ENCODE results near the gene DPF3. TPM values are rescaled to one million over a fixed set of nuclear protein-coding genes. Genes with fewer than 3 reads are reported as not detected.

The DPF3 gene
- total and polyA plus RNA-seq, 9 of the 15 experiments (the other 6 are each of a cell fraction or from before 2014, with no cell fraction given) = 0.21 to 4.9 (median 1.2) TPM

- no peak for FAIRE-seq
- Histone ChIP-seq H3K4me2 (ENCODE audit: insufficient read depth, low read length) (no peak overlapping the region), H3K9me3 (replicated peaks; ENCODE audit: control insufficient read depth, insufficient read depth, low read depth, low read length) (no peaks in the 10 kb centered on the region), H3K9me1 (ENCODE audit: control insufficient read depth, insufficient read depth, low read length) (no peaks in the 10 kb centered on the region), H2AFZ (ENCODE audit: low read depth, low read length) (no peak overlapping the region), H3K27ac (ENCODE audit: extremely low read depth, low read depth, low read length) (no peak overlapping the region), H4K20me1 (replicated peaks; ENCODE audit: control insufficient read depth, insufficient read depth, low read length) (no peaks in the 10 kb centered on the region), H3K9ac (ENCODE audit: insufficient read depth in 1 of 2, low read depth in 2 of 2, low read length in 2 of 2) (no peak overlapping the region), H3K4me1 (replicated peaks in 1 of 2; ENCODE audit: control insufficient read depth in 2 of 2, insufficient read depth in 2 of 2, low read length in 2 of 2) (no peaks in the 10 kb centered on the region; a peak in 1 of 5 replicates), H3K79me2 (ENCODE audit: control insufficient read depth, insufficient read depth, low read length) (no peaks in the 10 kb centered on the region), H3K4me3 (no peak overlapping the region), H3K27me3 (ENCODE audit: control insufficient read depth in 2 of 2, insufficient read depth in 2 of 2, low read length in 2 of 2) (no peaks in the 10 kb centered on the region), H3K36me3 (ENCODE audit: control insufficient read depth, insufficient read depth, low read length) (no peaks in the 10 kb centered on the region)
- ChIA-PET POLR2A (no interaction called here), CTCF (ENCODE audit: low intra/inter-chr PET ratio) (no interaction called here)
- in situ Hi-C loops (cut with MboI) = no loop called here
- intact Hi-C loops (cut with micrococcal nuclease) = no loop called here
- 43% methylated on average over 7 of the region's 7 CpGs for WGBS (ENCODE audit: insufficient coverage, low coverage, missing lambda C conversion rate)
- DNase-seq (ENCODE audit: extremely low read depth in 1 of 4, low spot score in 3 of 4) = no peak
- BruUV-seq (replicated peaks) = no TSS peak
- no peak for ATAC-seq
- TF ChIP-seq E4F1 (CRISPR knock-in tag; IDR thresholded peaks at IDR 0.05; ENCODE audit: borderline replicate concordance) (no peak), ADNP (tag; IDR thresholded peaks at IDR 0.05) (no peak), TCF3 (CRISPR knock-in tag; IDR thresholded peaks at IDR 0.05) (no peak), ZNF644 (tag; IDR thresholded peaks at IDR 0.05; ENCODE audit: low read depth) (no peak), POLR3G (IDR thresholded peaks at IDR 0.05; ENCODE audit: extremely low read depth, insufficient read length, insufficient replicate concordance) (no peak), ILF3 (IDR thresholded peaks at IDR 0.05; ENCODE audit: borderline replicate concordance) (no peak), KLF6 (CRISPR knock-in tag; IDR thresholded peaks at IDR 0.05; ENCODE audit: borderline replicate concordance) (no peak), ZNF717 (CRISPR knock-in tag; IDR thresholded peaks at IDR 0.05) (no peak), ZBTB2 (IDR thresholded peaks at IDR 0.05) (no peak), HNRNPLL (IDR thresholded peaks at IDR 0.05; ENCODE audit: low read depth, low read length, poor library complexity, severe bottlenecking) (no peak), ZNF121 (CRISPR knock-in tag; conservative IDR thresholded peaks at IDR 0.05) (no peak), RBM15 (IDR thresholded peaks at IDR 0.05; ENCODE audit: insufficient read depth, low read length) (no peak), HDAC3 (IDR thresholded peaks at IDR 0.05; ENCODE audit: borderline replicate concordance, partially characterized antibody) (no peak), ZNF217 (CRISPR knock-in tag; IDR thresholded peaks at IDR 0.05) (no peak), NR2C1 (IDR thresholded peaks at IDR 0.05) (no peak), NR2C1 (tag; IDR thresholded peaks at IDR 0.05) (no peak)
- TF ChIP-seq, protein P1, sequence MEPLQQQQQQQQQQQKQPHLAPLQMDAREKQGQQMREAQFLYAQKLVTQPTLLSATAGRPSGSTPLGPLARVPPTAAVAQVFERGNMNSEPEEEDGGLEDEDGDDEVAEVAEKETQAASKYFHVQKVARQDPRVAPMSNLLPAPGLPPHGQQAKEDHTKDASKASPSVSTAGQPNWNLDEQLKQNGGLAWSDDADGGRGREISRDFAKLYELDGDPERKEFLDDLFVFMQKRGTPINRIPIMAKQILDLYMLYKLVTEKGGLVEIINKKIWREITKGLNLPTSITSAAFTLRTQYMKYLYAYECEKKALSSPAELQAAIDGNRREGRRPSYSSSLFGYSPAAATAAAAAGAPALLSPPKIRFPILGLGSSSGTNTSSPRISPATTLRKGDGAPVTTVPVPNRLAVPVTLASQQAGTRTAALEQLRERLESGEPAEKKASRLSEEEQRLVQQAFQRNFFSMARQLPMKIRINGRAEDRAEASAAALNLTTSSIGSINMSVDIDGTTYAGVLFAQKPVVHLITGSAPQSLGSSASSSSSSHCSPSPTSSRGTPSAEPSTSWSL (CRISPR knock-in tag; IDR thresholded peaks at IDR 0.05; ENCODE audit: borderline replicate concordance) = no peak
Observed at GRCh38 chr14:72709916-72710611, 183.8 kb downstream of the DPF3 start.

Data from K562 (cell line).